Activated naive CD4-positive, alpha-beta T cell treated with anti-CD3 and anti-CD28 coated beads, Interleukin-2, amount 10 ng/mL, durations not matched to agents 7 days and 5 days (primary cell): ENCODE results near the gene TM4SF20.
"Not testable (repeated sequence)": the region's sequence is repeated elsewhere in the genome, so short reads cannot be mapped to it uniquely, and the experiment has no call there.

ENCODE experiments used
- CTCF ChIA-PET: fragments of 350-600 bp; sonication (Branson Sonifier 250); formaldehyde crosslinking; loops from one replicate; lab custom pipeline; 2021; ENCODE audit warnings: antibody characterized with exemption; lab: Charles Lee
- DNase-seq: peaks from one replicate; pipeline ENCODE4 v3.0.0-alpha.2; 2020
- H3K27ac Mint-ChIP-seq: one replicate; pipeline ENCODE4 v1.8.0; 2021; ENCODE audit warnings: mild to moderate bottlenecking, moderate library complexity, mixed read lengths
- H3K27me3 Mint-ChIP-seq: one replicate; pipeline ENCODE4 v1.8.0; 2021; ENCODE audit warnings: mild to moderate bottlenecking, mixed read lengths
- H3K36me3 Mint-ChIP-seq: one replicate; pipeline ENCODE4 v1.8.0; 2021; ENCODE audit warnings: mixed read lengths
- H3K4me1 Mint-ChIP-seq: one replicate; pipeline ENCODE4 v1.8.0; 2021; ENCODE audit warnings: mixed read lengths
- H3K4me3 Mint-ChIP-seq: one replicate; pipeline ENCODE4 v1.8.0; 2021; ENCODE audit warnings: mild to moderate bottlenecking, moderate library complexity, mixed read lengths
- H3K9me3 Mint-ChIP-seq: one replicate; pipeline ENCODE4 v1.8.0; 2021; ENCODE audit warnings: mixed read lengths

The TM4SF20 gene

DNA sequence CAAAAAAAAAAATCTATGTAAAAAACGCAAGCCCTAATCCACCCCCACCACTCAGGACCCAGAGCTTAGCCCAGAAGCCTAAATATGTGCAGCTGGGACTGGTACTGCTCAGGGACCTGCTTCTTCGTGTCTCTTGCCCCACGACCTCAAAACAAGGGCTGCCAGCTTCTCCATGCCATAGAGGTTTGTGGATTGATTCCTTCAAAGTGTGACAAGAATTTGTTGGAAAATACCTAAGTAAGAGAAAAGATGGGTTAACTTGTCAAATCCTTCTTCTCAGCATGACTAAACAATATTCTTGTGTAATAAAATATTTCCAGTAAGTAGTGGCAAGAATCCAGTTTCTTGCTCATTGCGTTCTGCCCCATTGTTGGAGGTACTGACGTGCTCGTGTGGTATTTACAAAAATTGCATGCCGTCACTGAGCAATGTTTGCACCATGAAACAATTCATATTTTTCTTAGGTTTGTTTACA, 9.5 kb upstream of the TM4SF20 start:
- no peaks in the 10 kb centered on the region for H3K4me1 Mint-ChIP-seq
- CTCF ChIA-PET: no interaction called here
- H3K27ac Mint-ChIP-seq: no peak overlapping the region
- H3K36me3 Mint-ChIP-seq: no peaks in the 10 kb centered on the region
- H3K4me3 Mint-ChIP-seq: no peak overlapping the region
- H3K9me3 Mint-ChIP-seq: no peaks in the 10 kb centered on the region
- DNase-seq: no peak
- no peaks in the 10 kb centered on the region for H3K27me3 Mint-ChIP-seq

- not testable (repeated sequence) for H3K27ac Mint-ChIP-seq, H3K9me3 Mint-ChIP-seq
These were observed 8.5 kb upstream of the TM4SF20 start, which contains the start of gene SCYGR1 for GRCh38 chr2:227387583-227387982. SCYGR1 (minus strand) TSS chr2:227387949; CDS start chr2:227387949, 0 bp downstream.

GRCh38 chr2:227386630-227387029, 7.5 kb upstream of the TM4SF20 start:
- Mint-ChIP-seq H3K27ac (no peak overlapping the region), H3K36me3 (no peaks in the 10 kb centered on the region), H3K4me3 (no peak overlapping the region), H3K9me3 (no peaks in the 10 kb centered on the region), H3K4me1 (no peaks in the 10 kb centered on the region), H3K27me3 (no peaks in the 10 kb centered on the region)
- DNase-seq: no peak
- CTCF ChIA-PET: interaction anchor here (1.2 to 1.8 kb wide), 2 partner anchors 9 to 19 kb away, joined by 4 to 8 read pairs; no protein-coding TSS in a partner anchor

More at GRCh38 chr2:227387583-227387982, 8.5 kb upstream of the TM4SF20 start, which contains the start of gene SCYGR1:
- CTCF ChIA-PET, H3K36me3 Mint-ChIP-seq, H3K4me1 Mint-ChIP-seq, DNase-seq, H3K27me3 Mint-ChIP-seq, H3K4me3 Mint-ChIP-seq: not testable (repeated sequence)

- no peak for DNase-seq
- Mint-ChIP-seq H3K27ac (no peak overlapping the region), H3K36me3 (no peaks in the 10 kb centered on the region), H3K4me3 (no peak overlapping the region), H3K27me3 (no peaks in the 10 kb centered on the region), H3K4me1 (no peaks in the 10 kb centered on the region), H3K9me3 (no peaks in the 10 kb centered on the region)
- CTCF ChIA-PET: interaction anchor here (0.6 to 0.9 kb wide), 2 partner anchors 10 to 106 kb away, joined by 3 read pairs; no protein-coding TSS in a partner anchor
These were observed 4.6 kb upstream of the TM4SF20 start for GRCh38 chr2:227383686-227384085.

GRCh38 chr2:227382241-227382835, 3.2 kb upstream of the TM4SF20 start:
- DNase-seq, H3K27me3 Mint-ChIP-seq: not testable (repeated sequence)
- CTCF ChIA-PET: interaction anchor here (1.1 kb wide), 1 partner anchor 9 kb away, joined by 3 read pairs; no protein-coding TSS in a partner anchor

GRCh38 chr2:227378371-227378782, 729 bp downstream of the TM4SF20 start:
- Mint-ChIP-seq H3K9me3 (no peaks in the 10 kb centered on the region), H3K27me3 (no peaks in the 10 kb centered on the region), H3K36me3 (no peaks in the 10 kb centered on the region), H3K4me3 (no peak overlapping the region), H3K27ac (no peak overlapping the region), H3K4me1 (peaks cover 5% of the 10 kb centered on the region)
- CTCF ChIA-PET: interaction anchor here (0.6 to 1.9 kb wide), 2 partner anchors 8 to 12 kb away, joined by 3 to 8 read pairs; no protein-coding TSS in a partner anchor
- no peak for DNase-seq

More at GRCh38 chr2:227382241-227382835, 3.2 kb upstream of the TM4SF20 start:
- not testable (repeated sequence) for H3K27ac Mint-ChIP-seq, H3K4me3 Mint-ChIP-seq, H3K36me3 Mint-ChIP-seq, H3K9me3 Mint-ChIP-seq, H3K4me1 Mint-ChIP-seq

- H3K36me3 Mint-ChIP-seq: no peaks in the 10 kb centered on the region
- peaks cover 5% of the 10 kb centered on the region for H3K4me1 Mint-ChIP-seq
- no peaks in the 10 kb centered on the region for H3K27me3 Mint-ChIP-seq
- no peak for DNase-seq
- no peak overlapping the region for H3K4me3 Mint-ChIP-seq
- no peaks in the 10 kb centered on the region for H3K9me3 Mint-ChIP-seq
- CTCF ChIA-PET: interaction anchor here (1.2 to 1.9 kb wide), 2 partner anchors 9 to 26 kb away, joined by 3 to 8 read pairs; no protein-coding TSS in a partner anchor
- no peak overlapping the region for H3K27ac Mint-ChIP-seq
These were observed 1.4 kb downstream of the TM4SF20 start for GRCh38 chr2:227377467-227378351.

- Mint-ChIP-seq H3K4me3 (no peak overlapping the region), H3K36me3 (no peaks in the 10 kb centered on the region), H3K27ac (no peak overlapping the region), H3K27me3 (no peaks in the 10 kb centered on the region), H3K9me3 (no peaks in the 10 kb centered on the region), H3K4me1 (peaks cover 5% of the 10 kb centered on the region)
- CTCF ChIA-PET: interaction anchor here (1.2 to 1.9 kb wide), 2 partner anchors 10 to 26 kb away, joined by 3 to 8 read pairs; no protein-coding TSS in a partner anchor
- no peak for DNase-seq
These were observed 2.3 kb downstream of the TM4SF20 start for GRCh38 chr2:227376656-227377396.

- no peaks in the 10 kb centered on the region for H3K36me3 Mint-ChIP-seq
- no peak for DNase-seq
These were observed 4.9 kb downstream of the TM4SF20 start for GRCh38 chr2:227374158-227374557.

GRCh38 chr2:227373389-227373788, 5.7 kb downstream of the TM4SF20 start:
- Mint-ChIP-seq H3K4me1 (peaks cover 5% of the 10 kb centered on the region), H3K27ac (no peak overlapping the region), H3K4me3 (no peak overlapping the region), H3K27me3 (no peaks in the 10 kb centered on the region), H3K9me3 (no peaks in the 10 kb centered on the region), H3K36me3 (no peaks in the 10 kb centered on the region)
- CTCF ChIA-PET: interaction anchor here (0.9 to 1.2 kb wide), 2 partner anchors 9 to 10 kb away, joined by 3 read pairs; no protein-coding TSS in a partner anchor
- DNase-seq: no peak

More at GRCh38 chr2:227374158-227374557, 4.9 kb downstream of the TM4SF20 start:
- Mint-ChIP-seq H3K27me3 (no peaks in the 10 kb centered on the region), H3K27ac (no peak overlapping the region), H3K4me1 (peaks cover 5% of the 10 kb centered on the region), H3K9me3 (no peaks in the 10 kb centered on the region), H3K4me3 (no peak overlapping the region)
- CTCF ChIA-PET: no interaction called here

GRCh38 chr2:227370791-227371312, 8.3 kb downstream of the TM4SF20 start:
- CTCF ChIA-PET: interaction anchor here (0.6 kb wide), 1 partner anchor 9 kb away, joined by 3 read pairs; no protein-coding TSS in a partner anchor
- no peak for DNase-seq
- Mint-ChIP-seq H3K4me1 (peaks cover 5% of the 10 kb centered on the region), H3K27me3 (no peaks in the 10 kb centered on the region), H3K27ac (no peak overlapping the region), H3K36me3 (no peaks in the 10 kb centered on the region), H3K4me3 (no peak overlapping the region), H3K9me3 (no peaks in the 10 kb centered on the region)

GRCh38 chr2:227370092-227370491, 9.0 kb downstream of the TM4SF20 start:
- H3K27ac Mint-ChIP-seq: no peak overlapping the region
- CTCF ChIA-PET: interaction anchor here (1.1 kb wide), 1 partner anchor 11 kb away, joined by 3 read pairs; no protein-coding TSS in a partner anchor
- H3K36me3 Mint-ChIP-seq: no peaks in the 10 kb centered on the region
- no peak for DNase-seq
- peaks cover 5% of the 10 kb centered on the region for H3K4me1 Mint-ChIP-seq
- H3K27me3 Mint-ChIP-seq: no peaks in the 10 kb centered on the region
- H3K4me3 Mint-ChIP-seq: no peak overlapping the region
- no peaks in the 10 kb centered on the region for H3K9me3 Mint-ChIP-seq

DNA sequence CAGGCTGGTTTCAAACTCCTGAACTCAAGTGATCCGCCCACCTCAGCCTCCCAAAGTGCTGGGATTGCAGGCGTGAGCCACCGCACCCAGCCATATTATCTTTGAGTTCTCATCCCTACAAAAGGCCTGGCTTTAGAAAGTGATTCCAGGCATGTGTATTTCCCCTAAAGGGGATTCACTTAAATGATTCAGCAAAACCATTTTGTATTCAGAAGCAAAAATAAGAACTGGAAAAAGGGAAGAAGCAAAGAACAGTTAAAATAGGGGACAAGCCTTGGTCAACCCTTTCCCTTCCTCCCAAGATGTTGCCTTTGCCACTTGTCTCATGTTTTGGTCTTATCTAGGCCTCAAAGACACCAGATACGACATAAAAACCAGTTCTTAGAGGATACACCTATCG, 10.5 kb downstream of the TM4SF20 start:
- CTCF ChIA-PET: no interaction called here
- no peaks in the 10 kb centered on the region for H3K36me3 Mint-ChIP-seq
- H3K9me3 Mint-ChIP-seq: no peaks in the 10 kb centered on the region
- no peak overlapping the region for H3K27ac Mint-ChIP-seq
- H3K27me3 Mint-ChIP-seq: no peaks in the 10 kb centered on the region
- no peaks in the 10 kb centered on the region for H3K4me1 Mint-ChIP-seq
- no peak overlapping the region for H3K4me3 Mint-ChIP-seq
- DNase-seq: no peak
